ENCODE measurements around the gene RNF186. TPM values are rescaled to one million over a fixed set of nuclear protein-coding genes. Genes with fewer than 3 reads are reported as not detected.

The RNF186 gene
- total and polyA plus RNA-seq, 2 of the 13 experiments (the other 11 are each of a cell fraction or from before 2014, with no cell fraction given) = 0.07 to 0.20 TPM

DNA sequence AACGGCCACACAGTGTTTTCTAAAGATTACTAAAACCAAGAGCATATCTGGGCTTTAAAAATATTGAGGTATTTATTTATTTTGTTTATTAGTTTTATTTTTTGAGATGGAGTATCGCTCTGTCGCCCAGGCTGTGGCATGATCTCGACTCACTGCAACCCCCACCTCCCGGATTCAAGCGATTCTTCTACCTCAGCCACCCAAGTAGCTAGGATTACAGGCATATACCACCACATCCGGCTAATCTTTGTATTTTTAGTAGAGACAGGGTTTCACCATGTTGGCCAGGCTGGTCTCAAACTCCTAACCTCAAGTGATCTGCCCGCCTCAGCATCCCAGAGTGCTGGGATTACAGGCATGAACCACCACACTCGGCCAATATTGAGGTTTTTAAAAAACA, 39.3 kb downstream of the RNF186 start (continued):
- TF ChIP-seq SOX6 (IDR thresholded peaks at IDR 0.05) = no peak
- TF ChIP-seq SOX6 (CRISPR knock-in tag; IDR thresholded peaks at IDR 0.05) = no peak
- TF ChIP-seq CBX1 (IDR thresholded peaks at IDR 0.05; ENCODE audit: low read depth) = no peak
- TF ChIP-seq HES4 (CRISPR knock-in tag; IDR thresholded peaks at IDR 0.05; ENCODE audit: borderline replicate concordance) = no peak
- TF ChIP-seq RFXAP (CRISPR knock-in tag; IDR thresholded peaks at IDR 0.05; ENCODE audit: borderline replicate concordance) = no peak
- no peak for TF ChIP-seq PLSCR1 (CRISPR knock-in tag; IDR thresholded peaks at IDR 0.05; ENCODE audit: borderline replicate concordance)
- no peak for TF ChIP-seq TOPORS (CRISPR knock-in tag; IDR thresholded peaks at IDR 0.05)
- no peak for TF ChIP-seq ZNF766 (CRISPR knock-in tag; IDR thresholded peaks at IDR 0.05; ENCODE audit: borderline replicate concordance)
- no peak for TF ChIP-seq REL (CRISPR knock-in tag; conservative IDR thresholded peaks at IDR 0.05)

GRCh38 chr1:19775317-19775716, 39.8 kb downstream of the RNF186 start:
- no peak overlapping the region for H3K9ac ChIP-seq (ENCODE audit: insufficient read depth, low read depth, low read length)
- H3K9me3 ChIP-seq (ENCODE audit: low read length) = no peaks in the 10 kb centered on the region
- FAIRE-seq = no peak
- H3K4me2 ChIP-seq (ENCODE audit: low read depth, low read length) = no peak overlapping the region
- H3K27ac ChIP-seq (ENCODE audit: extremely low read length, insufficient read depth, low read length) = no peak overlapping the region
- H3K27me3 ChIP-seq (ENCODE audit: control insufficient read depth in 1 of 2, insufficient read depth in 2 of 2, low read length in 2 of 2) = no peaks in the 10 kb centered on the region
- no TSS peak for BruUV-seq (replicated peaks)
- H3K4me1 ChIP-seq (ENCODE audit: insufficient read depth, low read length) = no peaks in the 10 kb centered on the region
- CTCF ChIA-PET (ENCODE audit: low intra/inter-chr PET ratio, low total read pairs) = no interaction called here
- no peak overlapping the region for H2AFZ ChIP-seq (ENCODE audit: low read length)
- ATAC-seq = no peak
- no peak overlapping the region for H3K4me3 ChIP-seq (replicated peaks in 1 of 3; ENCODE audit: insufficient read depth in 1 of 3, low read depth in 2 of 3, low read length in 3 of 3)
- intact Hi-C loops (cut with micrococcal nuclease; ENCODE audit: unreplicated experiment) (no loop called here), in situ Hi-C loops (cut with HindIII; ENCODE audit: extremely low pct_ligation_motif_present, low pct_unique_long_range_greater_than_20kb) (no loop called here)
- DNase-seq (ENCODE audit: low spot score) = no peak
- H3K79me2 ChIP-seq (ENCODE audit: insufficient read depth, low read length) = no peaks in the 10 kb centered on the region
- no peaks in the 10 kb centered on the region for H3K36me3 ChIP-seq (replicated peaks in 1 of 2; ENCODE audit: control insufficient read depth in 1 of 2, insufficient read depth in 2 of 2, low read length in 2 of 2)
- H4K20me1 ChIP-seq (ENCODE audit: insufficient read depth, low read length) = no peaks in the 10 kb centered on the region
- POLR2A ChIA-PET = no interaction called here
- WGBS (ENCODE audit: low lambda C conversion rate) = 90% methylated on average over 6 of the region's 6 CpGs
- TF ChIP-seq, protein P1, sequence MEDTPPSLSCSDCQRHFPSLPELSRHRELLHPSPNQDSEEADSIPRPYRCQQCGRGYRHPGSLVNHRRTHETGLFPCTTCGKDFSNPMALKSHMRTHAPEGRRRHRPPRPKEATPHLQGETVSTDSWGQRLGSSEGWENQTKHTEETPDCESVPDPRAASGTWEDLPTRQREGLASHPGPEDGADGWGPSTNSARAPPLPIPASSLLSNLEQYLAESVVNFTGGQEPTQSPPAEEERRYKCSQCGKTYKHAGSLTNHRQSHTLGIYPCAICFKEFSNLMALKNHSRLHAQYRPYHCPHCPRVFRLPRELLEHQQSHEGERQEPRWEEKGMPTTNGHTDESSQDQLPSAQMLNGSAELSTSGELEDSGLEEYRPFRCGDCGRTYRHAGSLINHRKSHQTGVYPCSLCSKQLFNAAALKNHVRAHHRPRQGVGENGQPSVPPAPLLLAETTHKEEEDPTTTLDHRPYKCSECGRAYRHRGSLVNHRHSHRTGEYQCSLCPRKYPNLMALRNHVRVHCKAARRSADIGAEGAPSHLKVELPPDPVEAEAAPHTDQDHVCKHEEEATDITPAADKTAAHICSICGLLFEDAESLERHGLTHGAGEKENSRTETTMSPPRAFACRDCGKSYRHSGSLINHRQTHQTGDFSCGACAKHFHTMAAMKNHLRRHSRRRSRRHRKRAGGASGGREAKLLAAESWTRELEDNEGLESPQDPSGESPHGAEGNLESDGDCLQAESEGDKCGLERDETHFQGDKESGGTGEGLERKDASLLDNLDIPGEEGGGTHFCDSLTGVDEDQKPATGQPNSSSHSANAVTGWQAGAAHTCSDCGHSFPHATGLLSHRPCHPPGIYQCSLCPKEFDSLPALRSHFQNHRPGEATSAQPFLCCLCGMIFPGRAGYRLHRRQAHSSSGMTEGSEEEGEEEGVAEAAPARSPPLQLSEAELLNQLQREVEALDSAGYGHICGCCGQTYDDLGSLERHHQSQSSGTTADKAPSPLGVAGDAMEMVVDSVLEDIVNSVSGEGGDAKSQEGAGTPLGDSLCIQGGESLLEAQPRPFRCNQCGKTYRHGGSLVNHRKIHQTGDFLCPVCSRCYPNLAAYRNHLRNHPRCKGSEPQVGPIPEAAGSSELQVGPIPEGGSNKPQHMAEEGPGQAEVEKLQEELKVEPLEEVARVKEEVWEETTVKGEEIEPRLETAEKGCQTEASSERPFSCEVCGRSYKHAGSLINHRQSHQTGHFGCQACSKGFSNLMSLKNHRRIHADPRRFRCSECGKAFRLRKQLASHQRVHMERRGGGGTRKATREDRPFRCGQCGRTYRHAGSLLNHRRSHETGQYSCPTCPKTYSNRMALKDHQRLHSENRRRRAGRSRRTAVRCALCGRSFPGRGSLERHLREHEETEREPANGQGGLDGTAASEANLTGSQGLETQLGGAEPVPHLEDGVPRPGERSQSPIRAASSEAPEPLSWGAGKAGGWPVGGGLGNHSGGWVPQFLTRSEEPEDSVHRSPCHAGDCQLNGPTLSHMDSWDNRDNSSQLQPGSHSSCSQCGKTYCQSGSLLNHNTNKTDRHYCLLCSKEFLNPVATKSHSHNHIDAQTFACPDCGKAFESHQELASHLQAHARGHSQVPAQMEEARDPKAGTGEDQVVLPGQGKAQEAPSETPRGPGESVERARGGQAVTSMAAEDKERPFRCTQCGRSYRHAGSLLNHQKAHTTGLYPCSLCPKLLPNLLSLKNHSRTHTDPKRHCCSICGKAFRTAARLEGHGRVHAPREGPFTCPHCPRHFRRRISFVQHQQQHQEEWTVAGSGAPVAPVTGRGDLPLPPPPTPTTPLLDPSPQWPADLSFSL (CRISPR knock-in tag; IDR thresholded peaks at IDR 0.05) = no peak

Measured in HepG2 (cell line).